ENCODE measurements around the gene TMCC3.

GRCh38 chr12:94558612-94559011 lies 91.7 kb downstream of the TMCC3 start:
- no peak for TF ChIP-seq CTCF (IDR thresholded peaks at IDR 0.05)
- TF ChIP-seq POLR2A (IDR thresholded peaks at IDR 0.05): no peak
- TF ChIP-seq POLR2AphosphoS5 (IDR thresholded peaks at IDR 0.05): no peak

Data from suprapubic skin (tissue), 4 donors.